Retinal pigment epithelial cell (primary cell): ENCODE data around the gene DLGAP1.

Experiments used
- DNase-seq: peaks from one replicate; pipeline ENCODE4 v3.0.0-alpha.2; 2010; ENCODE audit warnings: low read depth
- H3K4me3 ChIP-seq: 2 replicates; pipeline ENCODE4 v1.5.1; 2011; ENCODE audit warnings: mild to moderate bottlenecking, low read length, control low read depth, moderate library complexity
- TF ChIP-seq, protein P1 (sequence below): conservative IDR thresholded peaks from 2 replicates; pipeline ENCODE4 v1.5.1; 2011; ENCODE audit warnings: low read depth, low read length, control low read depth, inconsistent platforms

The DLGAP1 gene

DNA sequence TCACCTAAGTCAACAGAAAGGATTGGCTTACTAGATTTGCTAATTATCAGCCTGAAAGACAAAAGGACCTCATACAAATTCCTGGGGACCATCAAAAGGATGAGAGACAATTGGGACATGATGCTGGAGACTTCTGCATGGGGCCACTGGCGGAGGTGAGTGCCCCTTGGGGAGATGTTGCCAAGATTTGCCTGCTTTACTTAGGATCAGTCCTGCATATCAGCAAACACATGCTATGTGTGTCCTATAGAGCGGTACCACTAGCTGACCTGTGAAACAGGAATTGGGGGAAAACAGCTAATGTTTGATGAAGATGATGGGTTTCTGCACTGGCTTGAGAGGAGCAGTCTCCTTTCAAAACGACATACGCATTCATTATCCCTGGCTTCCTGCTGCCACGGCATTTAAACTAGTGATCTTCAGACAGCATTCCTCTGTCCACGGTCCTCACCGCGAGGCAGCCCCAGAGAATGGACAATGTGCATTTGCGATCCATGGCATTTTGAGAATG, 901.0 kb downstream of the DLGAP1 start:
- TF ChIP-seq, protein P1, sequence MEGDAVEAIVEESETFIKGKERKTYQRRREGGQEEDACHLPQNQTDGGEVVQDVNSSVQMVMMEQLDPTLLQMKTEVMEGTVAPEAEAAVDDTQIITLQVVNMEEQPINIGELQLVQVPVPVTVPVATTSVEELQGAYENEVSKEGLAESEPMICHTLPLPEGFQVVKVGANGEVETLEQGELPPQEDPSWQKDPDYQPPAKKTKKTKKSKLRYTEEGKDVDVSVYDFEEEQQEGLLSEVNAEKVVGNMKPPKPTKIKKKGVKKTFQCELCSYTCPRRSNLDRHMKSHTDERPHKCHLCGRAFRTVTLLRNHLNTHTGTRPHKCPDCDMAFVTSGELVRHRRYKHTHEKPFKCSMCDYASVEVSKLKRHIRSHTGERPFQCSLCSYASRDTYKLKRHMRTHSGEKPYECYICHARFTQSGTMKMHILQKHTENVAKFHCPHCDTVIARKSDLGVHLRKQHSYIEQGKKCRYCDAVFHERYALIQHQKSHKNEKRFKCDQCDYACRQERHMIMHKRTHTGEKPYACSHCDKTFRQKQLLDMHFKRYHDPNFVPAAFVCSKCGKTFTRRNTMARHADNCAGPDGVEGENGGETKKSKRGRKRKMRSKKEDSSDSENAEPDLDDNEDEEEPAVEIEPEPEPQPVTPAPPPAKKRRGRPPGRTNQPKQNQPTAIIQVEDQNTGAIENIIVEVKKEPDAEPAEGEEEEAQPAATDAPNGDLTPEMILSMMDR = no peak
- DNase-seq = no peak
- H3K4me3 ChIP-seq = no peak overlapping the region

DNA sequence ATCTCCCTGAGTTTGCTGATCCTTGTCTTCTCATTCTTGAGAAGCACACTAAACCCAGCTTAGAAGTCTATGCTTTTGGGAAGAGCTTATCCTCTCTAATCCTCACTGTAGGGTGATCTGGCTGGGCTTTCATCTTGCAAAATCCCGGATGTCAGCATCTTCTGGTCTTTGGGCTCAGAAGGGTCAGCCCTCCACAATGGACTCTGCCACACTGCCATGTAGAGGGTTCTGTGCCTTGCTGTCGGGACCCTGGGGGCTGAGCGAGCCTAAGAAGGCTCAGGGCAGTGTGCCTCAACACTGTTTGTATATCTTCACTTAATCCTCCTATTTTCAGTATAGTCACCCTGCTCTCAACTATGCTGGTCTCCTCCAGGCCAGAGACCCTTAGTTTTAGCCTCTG, 902.8 kb downstream of the DLGAP1 start:
- no peak for DNase-seq
- TF ChIP-seq, protein P1 = no peak
- H3K4me3 ChIP-seq = no peak overlapping the region

DNA sequence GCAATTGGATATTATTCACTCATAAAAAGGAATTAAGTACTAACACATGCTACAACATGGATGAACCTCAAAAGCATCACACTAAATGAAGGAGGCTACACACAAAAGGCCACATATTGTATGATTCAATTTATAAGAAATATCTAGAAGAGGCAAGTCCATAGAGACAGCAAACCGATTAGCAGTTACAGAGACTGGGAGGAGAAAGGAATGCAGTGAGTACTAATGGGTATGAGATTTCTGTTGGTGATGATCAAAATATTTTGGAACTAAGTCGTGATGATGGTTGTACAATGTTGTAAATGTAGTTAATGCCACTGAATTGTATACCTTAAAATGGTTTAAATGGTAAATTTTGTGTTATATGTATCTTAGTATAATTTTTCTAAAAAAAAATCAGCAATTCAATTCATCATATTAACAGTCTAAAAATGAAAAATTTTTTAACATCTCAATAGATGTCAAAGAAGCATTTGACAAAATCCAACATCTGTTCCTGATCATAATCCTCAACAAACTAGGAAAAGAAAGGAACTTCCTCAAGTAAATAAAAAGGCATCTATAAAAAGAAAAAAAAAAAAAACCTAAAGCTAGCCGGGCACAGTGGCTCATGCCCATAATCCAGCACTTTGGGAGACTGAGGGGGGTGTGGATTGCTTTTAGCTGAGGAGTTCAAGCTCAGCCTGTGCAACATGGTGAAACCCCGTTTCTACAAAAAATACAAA, 907.1 kb downstream of the DLGAP1 start:
- TF ChIP-seq, protein P1 = no peak
- no peak overlapping the region for H3K4me3 ChIP-seq
- no peak for DNase-seq

DNA sequence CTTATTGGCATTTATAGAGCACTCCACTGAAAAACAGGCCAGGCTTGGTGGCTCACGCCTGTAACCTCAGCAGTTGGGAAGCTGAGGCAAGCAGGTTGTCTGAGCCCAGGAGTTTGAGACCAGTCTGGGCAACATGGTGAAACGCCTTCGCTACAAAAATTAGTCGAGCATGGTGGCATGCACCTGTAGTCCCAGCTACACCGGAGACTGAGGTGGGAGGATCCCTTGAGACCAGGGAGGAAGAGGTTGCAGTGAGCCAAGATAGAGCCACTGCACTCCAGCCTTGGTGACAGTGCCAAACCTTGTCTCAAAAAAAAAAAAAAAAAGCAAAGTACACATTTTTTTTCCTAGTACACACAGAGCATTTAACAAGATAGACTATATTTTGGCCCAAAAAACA, 909.0 kb downstream of the DLGAP1 start:
- TF ChIP-seq, protein P1 = no peak
- H3K4me3 ChIP-seq = no peak overlapping the region
- DNase-seq = no peak

DNA sequence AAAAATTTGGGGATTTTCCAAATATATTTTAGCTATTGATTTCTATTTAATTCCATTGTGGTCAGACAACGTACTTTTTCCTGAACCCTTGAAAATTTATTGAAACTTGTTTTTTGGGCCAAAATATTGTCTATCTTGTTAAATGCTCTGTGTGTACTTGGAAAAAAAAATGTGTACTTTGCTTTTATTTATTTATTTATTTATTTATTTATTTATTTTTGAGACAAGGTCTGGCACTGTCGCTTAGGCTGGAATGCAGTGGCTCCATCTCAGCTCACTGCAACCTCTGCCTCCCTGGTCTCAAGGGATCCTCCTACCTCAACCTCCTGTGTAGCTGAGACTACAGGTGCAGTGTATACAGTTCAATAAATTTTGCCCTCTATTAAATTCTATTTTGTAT, 910.6 kb downstream of the DLGAP1 start:
- H3K4me3 ChIP-seq = no peak overlapping the region
- TF ChIP-seq, protein P1 = no peak
- DNase-seq = no peak

DNA sequence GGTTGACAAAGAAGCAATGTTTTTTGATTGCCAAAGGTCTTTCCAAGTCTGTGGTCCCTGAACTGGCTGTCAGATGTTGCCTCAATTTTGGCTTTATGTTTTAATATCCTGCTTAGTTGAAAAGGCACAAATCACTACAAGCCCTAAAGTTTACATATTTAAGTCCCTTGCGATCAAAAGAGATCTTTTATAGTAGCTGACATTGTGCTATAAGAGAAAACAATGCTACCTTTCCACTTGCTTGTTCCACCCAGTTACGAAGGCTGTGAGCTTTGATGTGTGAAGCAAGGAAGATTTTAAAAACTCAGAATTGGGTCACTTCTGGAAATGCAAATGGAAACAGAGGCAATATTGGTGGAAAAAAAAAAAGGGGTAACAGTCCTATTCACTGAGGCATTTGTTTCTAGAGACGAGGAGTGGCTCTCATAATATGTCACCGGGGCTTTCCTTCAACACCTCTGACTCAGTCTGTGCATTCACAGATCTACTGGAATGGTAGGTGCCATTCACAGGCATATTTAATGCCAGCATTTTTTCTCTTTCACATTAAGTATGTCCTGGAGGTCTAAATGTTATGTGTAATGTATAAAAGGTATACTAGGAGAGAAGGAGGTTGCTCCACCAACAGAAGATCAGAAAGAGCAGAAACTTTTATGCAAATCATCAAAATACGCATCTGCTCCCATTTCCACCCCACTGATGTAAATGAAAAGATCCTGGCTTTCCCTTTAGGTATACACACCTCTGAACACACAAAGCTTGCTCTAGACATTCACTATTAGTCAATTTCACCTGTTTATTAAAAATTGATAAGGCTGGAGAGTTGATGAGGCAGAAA, 913.3 kb downstream of the DLGAP1 start:
- DNase-seq = no peak
- TF ChIP-seq, protein P1 = no peak
- no peak overlapping the region for H3K4me3 ChIP-seq
